H1 (cell line): ENCODE data around the gene NAA60. TPM values are rescaled to one million over a fixed set of nuclear protein-coding genes. Genes with fewer than 3 reads are reported as not detected.

ENCODE experiments used
- CTCF ChIA-PET: fragments of 300-600 bp; sonication (Branson Sonifier 250); formaldehyde crosslinking; loops from one replicate; lab custom pipeline; 2021; ENCODE audit not compliant: partially characterized antibody; lab: Charles Lee
- POLR2A ChIA-PET: fragments of 300-600 bp; sonication (Branson Sonifier 250); formaldehyde crosslinking; loops from one replicate; lab custom pipeline; 2021; ENCODE audit warnings: inconsistent platforms; ENCODE audit not compliant: partially characterized antibody; lab: Charles Lee
- DNase-seq, 2 experiments: peaks; one replicate each; pipeline versions ENCODE4 v3.0.0 to v3.0.0-alpha.2; 2010 to 2022; ENCODE audit warnings: low spot score in 2 of 2, low read depth in 1 of 2, mixed read lengths in 1 of 2
- FAIRE-seq: peaks from 2 replicates; lab custom pipeline; 2011; peaks lifted over from hg19 to GRCh38; lab: Jason Lieb, UNC
- H2AFZ ChIP-seq: 2 replicates; pipeline ENCODE4 v1.8.1; 2012; ENCODE audit warnings: low read length, inconsistent platforms
- H2AK5ac ChIP-seq: 2 replicates; pipeline ENCODE4 v1.6.1; 2013; ENCODE audit warnings: low read depth, low read length
- H2BK120ac ChIP-seq: replicated peaks from 2 replicates; pipeline ENCODE3; 2013; ENCODE audit warnings: low read depth, low read length, inconsistent platforms
- H2BK12ac ChIP-seq: 2 replicates; pipeline ENCODE4 v1.6.1; 2013; ENCODE audit warnings: low read depth, low read length
- H2BK15ac ChIP-seq: 2 replicates; pipeline ENCODE4 v1.6.1; 2013; ENCODE audit warnings: low read length
- H2BK20ac ChIP-seq: 2 replicates; pipeline ENCODE4 v1.6.1; 2013; ENCODE audit warnings: low read length
- H2BK5ac ChIP-seq: 2 replicates; pipeline ENCODE4 v1.6.1; 2013; ENCODE audit warnings: low read depth, low read length
- H3K14ac ChIP-seq: 2 replicates; pipeline ENCODE4 v1.6.1; 2013; ENCODE audit warnings: inconsistent platforms; ENCODE audit not compliant: insufficient read length
- H3K18ac ChIP-seq: 2 replicates; pipeline ENCODE4 v1.6.1; 2013; ENCODE audit warnings: low read length; ENCODE audit errors: extremely low read depth
- H3K23ac ChIP-seq: 2 replicates; pipeline ENCODE4 v1.6.1; 2013; ENCODE audit warnings: inconsistent platforms; ENCODE audit not compliant: insufficient read length
- H3K23me2 ChIP-seq: 2 replicates; pipeline ENCODE4 v1.6.1; 2013; ENCODE audit warnings: low read depth, low read length
- H3K27ac ChIP-seq: 2 replicates; pipeline ENCODE4 v1.6.1; 2011; ENCODE audit warnings: low read depth, low read length, inconsistent platforms
- H3K27me3 ChIP-seq, 4 experiments: replicated peaks in 1 of 4; 1 replicate in 1 of 4; 2 replicates in 3 of 4; pipeline versions ENCODE4 v1.6.1 to v1.8.1; 2011 to 2013; ENCODE audit warnings: low read length in 3 of 4, mild to moderate bottlenecking in 3 of 4, inconsistent platforms in 2 of 4, mixed read lengths in 2 of 4, moderate library complexity in 1 of 4; ENCODE audit not compliant: control insufficient read depth in 3 of 4, insufficient read depth in 3 of 4; ENCODE audit errors: extremely low read depth in 1 of 4
- H3K36me3 ChIP-seq, 4 experiments: 2 replicates each; pipeline versions ENCODE4 v1.6.1 to v1.8.1; 2011 to 2013; ENCODE audit warnings: mild to moderate bottlenecking in 4 of 4, low read length in 3 of 4, moderate library complexity in 2 of 4, control low read depth in 1 of 4, inconsistent platforms in 1 of 4; ENCODE audit not compliant: insufficient read depth in 4 of 4, control insufficient read depth in 2 of 4
- H3K4ac ChIP-seq: replicated peaks from 2 replicates; pipeline ENCODE3; 2013; ENCODE audit warnings: low read length, low read depth, mixed read lengths, inconsistent platforms; ENCODE audit not compliant: insufficient read length
- H3K4me1 ChIP-seq, 4 experiments: replicated peaks in 1 of 4; 1 replicate in 1 of 4; 2 replicates in 3 of 4; pipeline versions ENCODE4 v1.6.1 to v1.8.1; 2011 to 2013; ENCODE audit warnings: low read length in 3 of 4, inconsistent platforms in 2 of 4, mixed read lengths in 1 of 4; ENCODE audit not compliant: insufficient read depth in 4 of 4, control insufficient read depth in 3 of 4
- H3K4me2 ChIP-seq, 2 experiments: 2 replicates each; pipeline versions ENCODE4 v1.6.1 to v1.8.1; 2011 to 2013; ENCODE audit warnings: low read depth in 2 of 2, low read length in 2 of 2, control low read depth in 1 of 2, inconsistent platforms in 1 of 2, mild to moderate bottlenecking in 1 of 2; ENCODE audit not compliant: insufficient read depth in 1 of 2
- H3K4me3 ChIP-seq, 4 experiments: fragments of 200-600, 300-600 bp in 1 of 4; sonication (generic), shearing (Covaris generic), sonication (Bioruptor Twin) in 1 of 4; 2 replicates each; pipeline versions ENCODE4 v1.5.1 to v1.8.1; 2011 to 2016; ENCODE audit warnings: low read length in 4 of 4, low read depth in 3 of 4, control low read depth in 2 of 4, inconsistent platforms in 2 of 4, mild to moderate bottlenecking in 2 of 4, mixed read lengths in 1 of 4, moderate library complexity in 1 of 4; ENCODE audit not compliant: insufficient read depth in 2 of 4; ENCODE audit errors: extremely low read depth in 1 of 4
- H3K56ac ChIP-seq: replicated peaks from 2 replicates; pipeline ENCODE3; 2013; ENCODE audit warnings: low read depth, mild to moderate bottlenecking, mixed read lengths, low read length, inconsistent platforms; ENCODE audit not compliant: insufficient read length
- H3K79me1 ChIP-seq: 2 replicates; pipeline ENCODE4 v1.6.1; 2013; ENCODE audit warnings: low read depth, low read length, control low read depth
- H3K79me2 ChIP-seq, 2 experiments: 2 replicates each; pipeline versions ENCODE4 v1.6.1 to v1.8.1; 2012 to 2013; ENCODE audit warnings: low read length in 2 of 2, mild to moderate bottlenecking in 2 of 2, inconsistent platforms in 1 of 2; ENCODE audit not compliant: insufficient read depth in 2 of 2, control insufficient read depth in 1 of 2
- H3K9ac ChIP-seq, 4 experiments: replicated peaks in 1 of 4; 1 replicate in 1 of 4; 2 replicates in 3 of 4; pipeline versions ENCODE4 v1.6.1 to v1.8.1; 2011 to 2013; ENCODE audit warnings: low read depth in 3 of 4, low read length in 3 of 4, control low read depth in 2 of 4, mild to moderate bottlenecking in 2 of 4, moderate library complexity in 2 of 4, inconsistent platforms in 1 of 4; ENCODE audit errors: extremely low read depth in 1 of 4
- H3K9me3 ChIP-seq, 2 experiments: 2 replicates each; pipeline versions ENCODE4 v1.6.1 to v1.8.1; 2012 to 2013; ENCODE audit warnings: mild to moderate bottlenecking in 2 of 2, moderate library complexity in 2 of 2, control low read depth in 1 of 2, inconsistent platforms in 1 of 2, low read depth in 1 of 2, low read length in 1 of 2, mixed read lengths in 1 of 2; ENCODE audit not compliant: insufficient read depth in 2 of 2
- H4K20me1 ChIP-seq, 2 experiments: replicated peaks in 1 of 2; 2 replicates each; pipeline versions ENCODE3 to v1.8.1; 2011 to 2013; ENCODE audit warnings: inconsistent platforms in 2 of 2, low read length in 2 of 2, mild to moderate bottlenecking in 1 of 2; ENCODE audit not compliant: insufficient read depth in 2 of 2, control insufficient read depth in 1 of 2
- H4K5ac ChIP-seq: 2 replicates; pipeline ENCODE4 v1.6.1; 2013; ENCODE audit warnings: low read length, low read depth, mixed read lengths, inconsistent platforms; ENCODE audit not compliant: insufficient read length
- H4K8ac ChIP-seq: 2 replicates; pipeline ENCODE4 v1.8.0; 2013; ENCODE audit warnings: mild to moderate bottlenecking, moderate library complexity, low read length, inconsistent platforms; ENCODE audit not compliant: insufficient read depth; ENCODE audit errors: extremely low read depth
- H4K91ac ChIP-seq: replicated peaks from 2 replicates; pipeline ENCODE3; 2013; ENCODE audit warnings: low read length, mixed read lengths, inconsistent platforms; ENCODE audit not compliant: insufficient read length
- GABPA ChIP-seq: IDR thresholded peaks from 2 replicates; pipeline ENCODE4 v1.6.1; 2011; ENCODE audit warnings: mild to moderate bottlenecking, low read length, moderate library complexity, borderline replicate concordance; ENCODE audit not compliant: insufficient read depth
- GTF2F1 ChIP-seq: IDR thresholded peaks from 2 replicates; pipeline ENCODE4 v1.6.1; 2012; ENCODE audit warnings: low read depth, low read length, improper control_type of control experiment, borderline replicate concordance
- KDM5A ChIP-seq: fragments of 200-600 bp; IDR thresholded peaks from 2 replicates; pipeline ENCODE4 v1.7.1; 2012; ENCODE audit warnings: mild to moderate bottlenecking, low read length, inconsistent platforms, mixed read lengths
- WGBS, 2 experiments: shearing (Covaris generic) in 1 of 2; methylation state at CpG; one replicate each; pipeline versions ENCODE4 v1.1.6 to v1.1.7; 2013 to 2015; ENCODE audit warnings: low lambda C conversion rate in 2 of 2, mixed read lengths in 2 of 2, inconsistent platforms in 1 of 2, low coverage in 1 of 2, missing lambda C conversion rate in 1 of 2; ENCODE audit not compliant: insufficient replicate concordance in 2 of 2, insufficient coverage in 1 of 2, insufficient read length in 1 of 2; ENCODE audit errors: extremely low coverage in 1 of 2, missing lambda C conversion rate in 1 of 2; 5-methylcytosine and 5-hydroxymethylcytosine counted together
- polyA plus RNA-seq, 7 experiments: library from polyadenylated mRNA; depleted of rRNA in 3 of 7; stranded (reverse) in 5 of 7; unstranded in 2 of 7; fragments of >200 nt in 5 of 7; fragments of 200-250 nt in 2 of 7; gene quantifications; 1 replicate in 5 of 7; 2 replicates in 1 of 7; 4 replicates in 1 of 7; pipeline versions ENCODE4 v1.2.1 to v1.2.3, GENCODE V29; 2011 to 2013; ENCODE audit warnings: missing spikeins in 2 of 7, mixed read lengths in 2 of 7
- total RNA-seq: library from RNA; stranded (reverse); fragmentation: NEBNext Ultra II Directional; extraction: Animal tissue kit (Norgen Biotek cat#: 25700); gene quantifications from 2 replicates; pipeline ENCODE4 v1.2.1, GENCODE V29; 2021

Gene NAA60
- total and polyA plus RNA-seq, 2 of the 8 experiments (the other 6 are each of a cell fraction or from before 2014, with no cell fraction given), result 34.1 to 47.6 TPM

GRCh38 chr16:3486506-3487215 is 43.2 kb downstream of the NAA60 start:
- no peak for DNase-seq
- CTCF ChIA-PET, result interaction anchor here (0.6 to 6.7 kb wide), 10 partner anchors 8 to 497 kb away, joined by 3 to 27 read pairs (median 3); partner anchors contain the start of genes C16orf90 and CLUAP1

More at GRCh38 chr16:3486506-3487215, 43.2 kb downstream of the NAA60 start:
- H4K20me1 ChIP-seq, result peaks cover 2 to 16% of the 10 kb centered on the region in 2 experiments
- TF ChIP-seq KDM5A (no peak), GTF2F1 (no peak), GABPA (no peak)
- H3K4ac ChIP-seq, result no peak overlapping the region
- H2BK20ac ChIP-seq, result no peak overlapping the region
- WGBS, 2 experiments, result 91% methylated on average over 24 of the region's 24 CpGs; no CpG with 5 or more reads in 1 of the 2 experiments
- H2AK5ac ChIP-seq, result no peak overlapping the region
- peaks cover 5 to 21% (median 17%) of the 10 kb centered on the region in 4 experiments; a peak in 5 of 8 replicates for H3K36me3 ChIP-seq
- no peak overlapping the region for H4K5ac ChIP-seq
- no peak overlapping the region for H2BK12ac ChIP-seq
- H3K27me3 ChIP-seq, result no peaks in the 10 kb centered on the region
- peaks cover 3% of the 10 kb centered on the region; the same call in 1 of the 2 replicates for H3K79me1 ChIP-seq
- H3K14ac ChIP-seq, result no peak overlapping the region
- no peak overlapping the region for H3K9ac ChIP-seq
- no peaks in the 10 kb centered on the region for H3K23me2 ChIP-seq
- no peak overlapping the region for H2BK15ac ChIP-seq
- no peak overlapping the region; the same call in 1 of the 2 replicates for H2BK5ac ChIP-seq
- H3K4me1 ChIP-seq, result 0 out of 7 replicates have a peak, but pooled peaks cover 0 to under 1% (median 0%) of the 10 kb centered on the region in 4 experiments
- no peak overlapping the region for H3K4me2 ChIP-seq
- no peak overlapping the region for H3K27ac ChIP-seq
- FAIRE-seq, result no peak
- no peak overlapping the region for H4K91ac ChIP-seq
- no peak overlapping the region for H3K4me3 ChIP-seq
- H3K18ac ChIP-seq, result no peak overlapping the region
- H3K23ac ChIP-seq, result no peak overlapping the region
- H2AFZ ChIP-seq, result no peak overlapping the region
- H3K79me2 ChIP-seq, result no peaks in the 10 kb centered on the region
- H3K56ac ChIP-seq, result no peak overlapping the region
- POLR2A ChIA-PET, result interaction anchor here (0.6 to 2.7 kb wide), 4 partner anchors 15 to 202 kb away, joined by 3 to 9 read pairs (median 4); partner anchors contain the start of genes CLUAP1 and ZNF263
- H3K9me3 ChIP-seq, result no peaks in the 10 kb centered on the region
- H2BK120ac ChIP-seq, result no peak overlapping the region
- H4K8ac ChIP-seq, result no peak overlapping the region
